HG03175 (cell line): ENCODE measurements around the gene SELENOI.

ENCODE experiments used
- ATAC-seq: cut with Tn5 transposase; IDR thresholded peaks from one replicate; pipeline ENCODE4 v1.9.1; 2021; ENCODE audit warnings: mild to moderate bottlenecking, moderate library complexity; ENCODE audit not compliant: unreplicated experiment

SELENOI gene

GRCh38 chr2:26444236-26444635 is 98.3 kb downstream of the SELENOI start:
- no peak for ATAC-seq
